ENCODE measurements around the gene PPM1A.

PPM1A gene

DNA sequence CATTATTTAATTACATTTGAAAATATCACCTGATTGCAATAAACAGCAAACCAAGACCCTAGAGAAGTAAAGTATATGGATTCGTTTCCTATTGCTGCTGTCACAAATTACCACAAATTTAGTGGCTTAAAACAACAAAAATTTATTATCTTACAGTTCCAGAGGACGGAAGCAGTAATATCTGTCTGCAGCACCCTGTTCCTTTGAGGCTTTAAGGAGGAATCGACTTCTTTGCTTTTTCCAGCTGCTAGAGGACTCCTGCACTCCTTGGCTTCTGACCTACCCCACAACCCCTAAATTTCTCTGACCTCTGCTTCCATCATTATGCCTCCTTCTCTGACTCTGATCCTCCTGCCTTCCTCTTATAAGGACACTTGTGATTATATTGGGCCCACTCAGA lies 23.8 kb upstream of the PPM1A start:
- ATAC-seq: no peak
- TF ChIP-seq ZNF70 (CRISPR knock-in tag; IDR thresholded peaks at IDR 0.05) (no peak), CSDC2 (CRISPR knock-in tag; IDR thresholded peaks at IDR 0.05) (no peak), ZC3H10 (CRISPR knock-in tag; IDR thresholded peaks at IDR 0.05) (no peak), ZNF565 (CRISPR knock-in tag; conservative IDR thresholded peaks at IDR 0.05; ENCODE audit: low read depth) (no peak), GLIS3 (CRISPR knock-in tag; IDR thresholded peaks at IDR 0.05) (no peak), TCF4 (CRISPR knock-in tag; IDR thresholded peaks at IDR 0.05; ENCODE audit: borderline replicate concordance) (no peak), ZNF8 (CRISPR knock-in tag; IDR thresholded peaks at IDR 0.05) (no peak), ISL1 (CRISPR knock-in tag; IDR thresholded peaks at IDR 0.05) (no peak), ZFP30 (CRISPR knock-in tag; IDR thresholded peaks at IDR 0.05) (no peak), SNAI2 (CRISPR knock-in tag; IDR thresholded peaks at IDR 0.05) (no peak)
- TF ChIP-seq, protein P1, sequence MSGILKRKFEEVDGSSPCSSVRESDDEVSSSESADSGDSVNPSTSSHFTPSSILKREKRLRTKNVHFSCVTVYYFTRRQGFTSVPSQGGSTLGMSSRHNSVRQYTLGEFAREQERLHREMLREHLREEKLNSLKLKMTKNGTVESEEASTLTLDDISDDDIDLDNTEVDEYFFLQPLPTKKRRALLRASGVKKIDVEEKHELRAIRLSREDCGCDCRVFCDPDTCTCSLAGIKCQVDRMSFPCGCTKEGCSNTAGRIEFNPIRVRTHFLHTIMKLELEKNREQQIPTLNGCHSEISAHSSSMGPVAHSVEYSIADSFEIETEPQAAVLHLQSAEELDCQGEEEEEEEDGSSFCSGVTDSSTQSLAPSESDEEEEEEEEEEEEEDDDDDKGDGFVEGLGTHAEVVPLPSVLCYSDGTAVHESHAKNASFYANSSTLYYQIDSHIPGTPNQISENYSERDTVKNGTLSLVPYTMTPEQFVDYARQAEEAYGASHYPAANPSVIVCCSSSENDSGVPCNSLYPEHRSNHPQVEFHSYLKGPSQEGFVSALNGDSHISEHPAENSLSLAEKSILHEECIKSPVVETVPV (CRISPR knock-in tag; IDR thresholded peaks at IDR 0.05): no peak
- TF ChIP-seq, protein P2, sequence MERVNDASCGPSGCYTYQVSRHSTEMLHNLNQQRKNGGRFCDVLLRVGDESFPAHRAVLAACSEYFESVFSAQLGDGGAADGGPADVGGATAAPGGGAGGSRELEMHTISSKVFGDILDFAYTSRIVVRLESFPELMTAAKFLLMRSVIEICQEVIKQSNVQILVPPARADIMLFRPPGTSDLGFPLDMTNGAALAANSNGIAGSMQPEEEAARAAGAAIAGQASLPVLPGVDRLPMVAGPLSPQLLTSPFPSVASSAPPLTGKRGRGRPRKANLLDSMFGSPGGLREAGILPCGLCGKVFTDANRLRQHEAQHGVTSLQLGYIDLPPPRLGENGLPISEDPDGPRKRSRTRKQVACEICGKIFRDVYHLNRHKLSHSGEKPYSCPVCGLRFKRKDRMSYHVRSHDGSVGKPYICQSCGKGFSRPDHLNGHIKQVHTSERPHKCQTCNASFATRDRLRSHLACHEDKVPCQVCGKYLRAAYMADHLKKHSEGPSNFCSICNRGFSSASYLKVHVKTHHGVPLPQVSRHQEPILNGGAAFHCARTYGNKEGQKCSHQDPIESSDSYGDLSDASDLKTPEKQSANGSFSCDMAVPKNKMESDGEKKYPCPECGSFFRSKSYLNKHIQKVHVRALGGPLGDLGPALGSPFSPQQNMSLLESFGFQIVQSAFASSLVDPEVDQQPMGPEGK (CRISPR knock-in tag; IDR thresholded peaks at IDR 0.05; ENCODE audit: borderline replicate concordance): no peak

DNA sequence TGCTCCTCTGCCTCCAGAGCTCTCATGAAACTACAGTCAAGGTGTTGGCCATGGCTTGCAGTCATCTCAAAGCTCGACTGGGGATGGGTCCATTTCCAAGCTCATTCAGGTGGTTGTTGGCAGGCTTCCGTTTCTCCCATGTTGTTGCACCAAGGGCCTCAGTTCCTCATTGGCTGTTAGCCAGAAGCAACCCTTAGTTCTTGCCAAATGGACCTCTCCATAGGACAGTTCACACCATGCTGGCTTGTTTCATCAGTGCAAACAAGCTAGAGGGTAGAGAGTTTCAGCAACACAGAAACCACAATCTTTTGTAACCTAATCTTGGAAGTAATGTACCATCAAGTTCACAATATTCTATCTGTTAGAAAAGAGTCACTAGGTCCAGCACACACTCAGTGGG lies 22.7 kb upstream of the PPM1A start:
- no peak for ATAC-seq
- TF ChIP-seq OSR1 (CRISPR knock-in tag; IDR thresholded peaks at IDR 0.05) (no peak), TCF4 (CRISPR knock-in tag; IDR thresholded peaks at IDR 0.05; ENCODE audit: borderline replicate concordance) (no peak), TOX (CRISPR knock-in tag; IDR thresholded peaks at IDR 0.05; ENCODE audit: borderline replicate concordance) (no peak), ZNF70 (CRISPR knock-in tag; IDR thresholded peaks at IDR 0.05) (no peak), ZNF565 (CRISPR knock-in tag; conservative IDR thresholded peaks at IDR 0.05; ENCODE audit: low read depth) (no peak), ZNF8 (CRISPR knock-in tag; IDR thresholded peaks at IDR 0.05) (no peak), ARNTL (CRISPR knock-in tag; IDR thresholded peaks at IDR 0.05; ENCODE audit: borderline replicate concordance, low read depth) (no peak), ZFP3 (CRISPR knock-in tag; IDR thresholded peaks at IDR 0.05) (no peak), ZC3H10 (CRISPR knock-in tag; IDR thresholded peaks at IDR 0.05) (no peak), RARB (CRISPR knock-in tag; IDR thresholded peaks at IDR 0.05) (no peak), CSDC2 (CRISPR knock-in tag; IDR thresholded peaks at IDR 0.05) (no peak), ESRRG (CRISPR knock-in tag; IDR thresholded peaks at IDR 0.05) (no peak), PPARA (CRISPR knock-in tag; IDR thresholded peaks at IDR 0.05; ENCODE audit: borderline replicate concordance) (no peak), GLIS3 (CRISPR knock-in tag; IDR thresholded peaks at IDR 0.05) (no peak), ISL1 (CRISPR knock-in tag; IDR thresholded peaks at IDR 0.05) (no peak)
- TF ChIP-seq, protein P3, sequence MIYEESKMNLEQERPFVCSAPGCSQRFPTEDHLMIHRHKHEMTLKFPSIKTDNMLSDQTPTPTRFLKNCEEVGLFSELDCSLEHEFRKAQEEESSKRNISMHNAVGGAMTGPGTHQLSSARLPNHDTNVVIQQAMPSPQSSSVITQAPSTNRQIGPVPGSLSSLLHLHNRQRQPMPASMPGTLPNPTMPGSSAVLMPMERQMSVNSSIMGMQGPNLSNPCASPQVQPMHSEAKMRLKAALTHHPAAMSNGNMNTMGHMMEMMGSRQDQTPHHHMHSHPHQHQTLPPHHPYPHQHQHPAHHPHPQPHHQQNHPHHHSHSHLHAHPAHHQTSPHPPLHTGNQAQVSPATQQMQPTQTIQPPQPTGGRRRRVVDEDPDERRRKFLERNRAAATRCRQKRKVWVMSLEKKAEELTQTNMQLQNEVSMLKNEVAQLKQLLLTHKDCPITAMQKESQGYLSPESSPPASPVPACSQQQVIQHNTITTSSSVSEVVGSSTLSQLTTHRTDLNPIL (CRISPR knock-in tag; IDR thresholded peaks at IDR 0.05; ENCODE audit: low read depth): no peak
- TF ChIP-seq, protein P4, sequence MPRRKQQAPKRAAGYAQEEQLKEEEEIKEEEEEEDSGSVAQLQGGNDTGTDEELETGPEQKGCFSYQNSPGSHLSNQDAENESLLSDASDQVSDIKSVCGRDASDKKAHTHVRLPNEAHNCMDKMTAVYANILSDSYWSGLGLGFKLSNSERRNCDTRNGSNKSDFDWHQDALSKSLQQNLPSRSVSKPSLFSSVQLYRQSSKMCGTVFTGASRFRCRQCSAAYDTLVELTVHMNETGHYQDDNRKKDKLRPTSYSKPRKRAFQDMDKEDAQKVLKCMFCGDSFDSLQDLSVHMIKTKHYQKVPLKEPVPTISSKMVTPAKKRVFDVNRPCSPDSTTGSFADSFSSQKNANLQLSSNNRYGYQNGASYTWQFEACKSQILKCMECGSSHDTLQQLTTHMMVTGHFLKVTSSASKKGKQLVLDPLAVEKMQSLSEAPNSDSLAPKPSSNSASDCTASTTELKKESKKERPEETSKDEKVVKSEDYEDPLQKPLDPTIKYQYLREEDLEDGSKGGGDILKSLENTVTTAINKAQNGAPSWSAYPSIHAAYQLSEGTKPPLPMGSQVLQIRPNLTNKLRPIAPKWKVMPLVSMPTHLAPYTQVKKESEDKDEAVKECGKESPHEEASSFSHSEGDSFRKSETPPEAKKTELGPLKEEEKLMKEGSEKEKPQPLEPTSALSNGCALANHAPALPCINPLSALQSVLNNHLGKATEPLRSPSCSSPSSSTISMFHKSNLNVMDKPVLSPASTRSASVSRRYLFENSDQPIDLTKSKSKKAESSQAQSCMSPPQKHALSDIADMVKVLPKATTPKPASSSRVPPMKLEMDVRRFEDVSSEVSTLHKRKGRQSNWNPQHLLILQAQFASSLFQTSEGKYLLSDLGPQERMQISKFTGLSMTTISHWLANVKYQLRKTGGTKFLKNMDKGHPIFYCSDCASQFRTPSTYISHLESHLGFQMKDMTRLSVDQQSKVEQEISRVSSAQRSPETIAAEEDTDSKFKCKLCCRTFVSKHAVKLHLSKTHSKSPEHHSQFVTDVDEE (CRISPR knock-in tag; IDR thresholded peaks at IDR 0.05): no peak
- TF ChIP-seq, protein P1 (CRISPR knock-in tag; IDR thresholded peaks at IDR 0.05): no peak
- TF ChIP-seq, protein P2 (CRISPR knock-in tag; IDR thresholded peaks at IDR 0.05; ENCODE audit: borderline replicate concordance): no peak

All from SK-N-SH treated with all-trans-retinoic acid at 6 μM for 48 hours (cell line).